HG02852 (cell line): ENCODE measurements around the gene PHF2.

Experiments used
- ATAC-seq: cut with Tn5 transposase; IDR thresholded peaks from one replicate; pipeline ENCODE4 v1.9.1; 2021; ENCODE audit warnings: mild to moderate bottlenecking, moderate library complexity; ENCODE audit not compliant: unreplicated experiment

PHF2 gene

GRCh38 chr9:93585695-93586094 lies 9.3 kb downstream of the PHF2 start:
- ATAC-seq, result no peak

- no peak for ATAC-seq
Observed at GRCh38 chr9:93586290-93587057, 10.1 kb downstream of the PHF2 start.

- no peak for ATAC-seq
Observed at GRCh38 chr9:93587284-93587650, 10.9 kb downstream of the PHF2 start.

- no peak for ATAC-seq
Observed at GRCh38 chr9:93587651-93588347, 11.4 kb downstream of the PHF2 start.

GRCh38 chr9:93588641-93589609 lies 12.5 kb downstream of the PHF2 start:
- no peak for ATAC-seq

GRCh38 chr9:93589688-93590087 lies 13.3 kb downstream of the PHF2 start:
- no peak for ATAC-seq

- ATAC-seq, result no peak
Observed at GRCh38 chr9:93590609-93591234, 14.3 kb downstream of the PHF2 start.

GRCh38 chr9:93591301-93592007 lies 15.1 kb downstream of the PHF2 start:
- no peak for ATAC-seq

- ATAC-seq, result no peak
Observed at GRCh38 chr9:93592008-93592642, 15.7 kb downstream of the PHF2 start.

GRCh38 chr9:93592643-93593021 lies 16.2 kb downstream of the PHF2 start:
- no peak for ATAC-seq

GRCh38 chr9:93593144-93593658 lies 16.8 kb downstream of the PHF2 start:
- ATAC-seq, result no peak

- no peak for ATAC-seq
Observed at GRCh38 chr9:93594041-93594756, 17.8 kb downstream of the PHF2 start.

- no peak for ATAC-seq
Observed at GRCh38 chr9:93595461-93595860, 19.1 kb downstream of the PHF2 start.

GRCh38 chr9:93595861-93596365 lies 19.5 kb downstream of the PHF2 start:
- no peak for ATAC-seq

- no peak for ATAC-seq
Observed at GRCh38 chr9:93596399-93596798, 20.0 kb downstream of the PHF2 start.

- ATAC-seq, result no peak
Observed at GRCh38 chr9:93597142-93597706, 20.8 kb downstream of the PHF2 start.

GRCh38 chr9:93597871-93598646 lies 21.7 kb downstream of the PHF2 start:
- ATAC-seq, result no peak
